ENCODE data around the gene CLDN7.

The CLDN7 gene

DNA sequence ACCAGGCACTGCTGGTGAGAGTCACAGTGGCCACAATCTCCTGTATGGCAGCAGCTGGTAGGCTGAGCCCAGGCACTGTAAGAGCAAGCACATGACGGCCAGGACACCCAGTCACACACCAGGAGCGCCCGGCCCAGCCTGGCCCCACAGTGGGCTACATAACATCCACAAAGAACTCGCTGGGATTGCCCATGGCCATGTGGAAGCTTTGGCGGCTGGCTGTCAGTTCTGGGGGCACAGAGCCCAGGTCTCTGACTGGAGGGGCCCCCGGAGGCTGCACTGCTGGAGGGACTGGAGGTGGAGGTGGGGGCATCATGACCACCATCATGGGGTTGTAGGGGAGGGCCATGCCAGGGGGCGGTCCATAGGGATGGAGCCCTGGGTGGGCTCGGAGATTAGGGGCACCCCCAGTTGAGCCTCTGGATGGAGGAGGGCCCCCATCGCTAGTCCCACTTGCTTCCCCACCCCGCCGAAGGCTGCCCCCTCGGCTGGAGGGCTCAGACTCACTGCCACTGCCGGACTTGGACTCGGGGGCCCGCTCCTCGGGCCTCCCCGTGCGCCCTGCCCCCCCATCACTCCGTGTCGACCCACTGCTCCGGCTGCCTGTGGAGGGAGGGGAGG, 36.5 kb downstream of the CLDN7 start:
- H3K18ac ChIP-seq (ENCODE audit: low read length): no peak overlapping the region
- no peaks in the 10 kb centered on the region for H3K9me3 ChIP-seq (replicated peaks in 1 of 2; ENCODE audit: control insufficient read depth in 2 of 2, insufficient read depth in 1 of 2, low read depth in 1 of 2, low read length in 2 of 2)
- no CpG with 5 or more reads among the region's 21 CpGs for WGBS, 2 donors (ENCODE audit: extremely low coverage in 2 of 2, insufficient read length in 2 of 2, insufficient replicate concordance in 1 of 2)
- no peak overlapping the region for H3K4me3 ChIP-seq (ENCODE audit: low read length in 2 of 2)
- H4K91ac ChIP-seq (ENCODE audit: low read depth, low read length, poor library complexity): no peak overlapping the region
- no peak overlapping the region for H2BK5ac ChIP-seq (ENCODE audit: low read length)
- H3K23ac ChIP-seq (ENCODE audit: low read depth, low read length, poor library complexity): no peak overlapping the region
- H2AFZ ChIP-seq (ENCODE audit: low read length): no peak overlapping the region
- H3K36me3 ChIP-seq (replicated peaks in 1 of 2; ENCODE audit: control insufficient read depth in 2 of 2, insufficient read depth in 2 of 2, low read length in 2 of 2): peaks cover 82 to 100% of the 10 kb centered on the region in 2 donors
- H3K4ac ChIP-seq (ENCODE audit: low read length): no peak overlapping the region
- no peak for DNase-seq (ENCODE audit: low spot score)
- no peak overlapping the region for H2BK120ac ChIP-seq (ENCODE audit: low read depth, low read length)
- no peak overlapping the region for H3K4me2 ChIP-seq (ENCODE audit: insufficient read depth, low read length, poor library complexity, severe bottlenecking)
- no peak overlapping the region for H2BK12ac ChIP-seq (ENCODE audit: low read length)
- no peak overlapping the region for H3K27ac ChIP-seq (replicated peaks; ENCODE audit: low read length)
- no peak overlapping the region for H4K8ac ChIP-seq (ENCODE audit: low read depth, low read length)
- no peak overlapping the region for H2BK15ac ChIP-seq (ENCODE audit: low read length)
- H3K27me3 ChIP-seq (ENCODE audit: control insufficient read depth in 3 of 3, insufficient read depth in 3 of 3, low read depth in 1 of 3, low read length in 3 of 3): no peaks in the 10 kb centered on the region
- no peak overlapping the region for H3K14ac ChIP-seq (ENCODE audit: low read length)
- H3K4me1 ChIP-seq (ENCODE audit: control insufficient read depth in 2 of 2, insufficient read depth in 1 of 2, low read depth in 1 of 2, low read length in 2 of 2): peaks cover 0 to under 1% of the 10 kb centered on the region in 2 donors
- no peak overlapping the region for H3K9ac ChIP-seq (ENCODE audit: low read depth, low read length, poor library complexity)
- no peak overlapping the region for H2AK5ac ChIP-seq (ENCODE audit: low read depth, low read length)
- peaks cover 13% of the 10 kb centered on the region for H3K79me1 ChIP-seq (ENCODE audit: low read depth, low read length)

- Histone ChIP-seq H3K4me2 (ENCODE audit: insufficient read depth, low read length, poor library complexity, severe bottlenecking) (no peak overlapping the region), H3K36me3 (replicated peaks in 1 of 2; ENCODE audit: control insufficient read depth in 2 of 2, insufficient read depth in 2 of 2, low read length in 2 of 2) (peaks cover 72 to 92% of the 10 kb centered on the region in 2 donors), H3K9me3 (replicated peaks in 1 of 2; ENCODE audit: control insufficient read depth in 2 of 2, insufficient read depth in 1 of 2, low read depth in 1 of 2, low read length in 2 of 2) (no peaks in the 10 kb centered on the region), H3K79me1 (ENCODE audit: low read depth, low read length) (peaks cover 7% of the 10 kb centered on the region), H2AK5ac (ENCODE audit: low read depth, low read length) (no peak overlapping the region), H3K18ac (ENCODE audit: low read length) (no peak overlapping the region), H2BK5ac (ENCODE audit: low read length) (peak overlapping the region; percentile 20), H3K4me3 (ENCODE audit: low read length in 2 of 2) (no peak overlapping the region), H2BK12ac (ENCODE audit: low read length) (no peak overlapping the region), H4K91ac (ENCODE audit: low read depth, low read length, poor library complexity) (no peak overlapping the region), H4K8ac (ENCODE audit: low read depth, low read length) (peak overlapping the region; percentile 49), H3K4me1 (ENCODE audit: control insufficient read depth in 2 of 2, insufficient read depth in 1 of 2, low read depth in 1 of 2, low read length in 2 of 2) (peaks cover 5 to 6% of the 10 kb centered on the region in 2 donors), H3K27me3 (ENCODE audit: control insufficient read depth in 3 of 3, insufficient read depth in 3 of 3, low read depth in 1 of 3, low read length in 3 of 3) (no peaks in the 10 kb centered on the region), H2BK15ac (ENCODE audit: low read length) (no peak overlapping the region), H3K23ac (ENCODE audit: low read depth, low read length, poor library complexity) (peak overlapping the region; percentile 17), H2BK120ac (ENCODE audit: low read depth, low read length) (no peak overlapping the region), H3K14ac (ENCODE audit: low read length) (no peak overlapping the region), H3K4ac (ENCODE audit: low read length) (no peak overlapping the region), H3K27ac (replicated peaks; ENCODE audit: low read length) (no peak overlapping the region), H2AFZ (ENCODE audit: low read length) (no peak overlapping the region), H3K9ac (ENCODE audit: low read depth, low read length, poor library complexity) (no peak overlapping the region)
- no CpG with 5 or more reads among the region's 15 CpGs for WGBS, 2 donors (ENCODE audit: extremely low coverage in 2 of 2, insufficient read length in 2 of 2, insufficient replicate concordance in 1 of 2)
- DNase-seq (ENCODE audit: low spot score): no peak
These were observed 37.6 kb downstream of the CLDN7 start for GRCh38 chr17:7224661-7225111.

- H3K27ac ChIP-seq (replicated peaks; ENCODE audit: low read length): no peak overlapping the region
- no peak overlapping the region for H3K4me3 ChIP-seq (ENCODE audit: low read length in 2 of 2)
- H3K4ac ChIP-seq (ENCODE audit: low read length): no peak overlapping the region
- H3K18ac ChIP-seq (ENCODE audit: low read length): no peak overlapping the region
- H2BK5ac ChIP-seq (ENCODE audit: low read length): no peak overlapping the region
- H2AK5ac ChIP-seq (ENCODE audit: low read depth, low read length): no peak overlapping the region
- H3K36me3 ChIP-seq (replicated peaks in 1 of 2; ENCODE audit: control insufficient read depth in 2 of 2, insufficient read depth in 2 of 2, low read length in 2 of 2): peaks cover 66 to 87% of the 10 kb centered on the region in 2 donors
- H3K9me3 ChIP-seq (replicated peaks in 1 of 2; ENCODE audit: control insufficient read depth in 2 of 2, insufficient read depth in 1 of 2, low read depth in 1 of 2, low read length in 2 of 2): no peaks in the 10 kb centered on the region
- H4K91ac ChIP-seq (ENCODE audit: low read depth, low read length, poor library complexity): no peak overlapping the region
- H3K9ac ChIP-seq (ENCODE audit: low read depth, low read length, poor library complexity): no peak overlapping the region
- no peak overlapping the region for H2BK120ac ChIP-seq (ENCODE audit: low read depth, low read length)
- H2BK15ac ChIP-seq (ENCODE audit: low read length): no peak overlapping the region
- no CpG with 5 or more reads among the region's 10 CpGs for WGBS, 2 donors (ENCODE audit: extremely low coverage in 2 of 2, insufficient read length in 2 of 2, insufficient replicate concordance in 1 of 2)
- H3K27me3 ChIP-seq (ENCODE audit: control insufficient read depth in 3 of 3, insufficient read depth in 3 of 3, low read depth in 1 of 3, low read length in 3 of 3): no peaks in the 10 kb centered on the region
- no peak overlapping the region for H4K8ac ChIP-seq (ENCODE audit: low read depth, low read length)
- H2AFZ ChIP-seq (ENCODE audit: low read length): no peak overlapping the region
- no peak overlapping the region for H2BK12ac ChIP-seq (ENCODE audit: low read length)
- DNase-seq (ENCODE audit: low spot score): no peak
- no peak overlapping the region for H3K14ac ChIP-seq (ENCODE audit: low read length)
- no peak overlapping the region for H3K4me2 ChIP-seq (ENCODE audit: insufficient read depth, low read length, poor library complexity, severe bottlenecking)
- no peak overlapping the region for H3K23ac ChIP-seq (ENCODE audit: low read depth, low read length, poor library complexity)
- H3K4me1 ChIP-seq (ENCODE audit: control insufficient read depth in 2 of 2, insufficient read depth in 1 of 2, low read depth in 1 of 2, low read length in 2 of 2): peaks cover 9 to 10% of the 10 kb centered on the region in 2 donors
- peaks cover 1% of the 10 kb centered on the region for H3K79me1 ChIP-seq (ENCODE audit: low read depth, low read length)
These were observed 38.2 kb downstream of the CLDN7 start for GRCh38 chr17:7224110-7224509.

DNA sequence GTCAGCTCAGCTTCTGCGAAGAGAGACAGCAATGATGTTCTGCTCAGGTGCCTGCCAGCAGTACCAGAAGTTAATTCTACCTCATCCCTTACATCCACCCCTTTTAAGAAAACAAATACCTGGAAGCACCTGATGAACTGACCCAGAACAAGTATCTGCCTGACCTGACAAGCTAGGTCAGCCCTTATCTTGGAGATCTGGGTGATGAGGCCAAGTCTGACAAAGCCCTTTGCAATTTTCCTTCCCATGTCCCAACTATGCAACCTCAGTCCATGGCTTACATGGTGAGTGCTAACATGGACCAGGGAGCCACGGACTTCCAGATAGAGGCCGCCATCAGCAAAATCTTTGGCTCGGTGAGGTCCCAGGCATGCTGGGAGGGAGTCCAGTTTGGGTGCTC, 38.9 kb downstream of the CLDN7 start:
- H2BK15ac ChIP-seq (ENCODE audit: low read length): no peak overlapping the region
- no peak overlapping the region for H2BK12ac ChIP-seq (ENCODE audit: low read length)
- H3K9me3 ChIP-seq (replicated peaks in 1 of 2; ENCODE audit: control insufficient read depth in 2 of 2, insufficient read depth in 1 of 2, low read depth in 1 of 2, low read length in 2 of 2): no peaks in the 10 kb centered on the region
- H2AFZ ChIP-seq (ENCODE audit: low read length): no peak overlapping the region
- H3K4me2 ChIP-seq (ENCODE audit: insufficient read depth, low read length, poor library complexity, severe bottlenecking): no peak overlapping the region
- no peak overlapping the region for H2BK5ac ChIP-seq (ENCODE audit: low read length)
- H4K8ac ChIP-seq (ENCODE audit: low read depth, low read length): no peak overlapping the region
- no peak overlapping the region for H3K14ac ChIP-seq (ENCODE audit: low read length)
- H2BK120ac ChIP-seq (ENCODE audit: low read depth, low read length): no peak overlapping the region
- no peak overlapping the region for H2AK5ac ChIP-seq (ENCODE audit: low read depth, low read length)
- H3K23ac ChIP-seq (ENCODE audit: low read depth, low read length, poor library complexity): no peak overlapping the region
- H4K91ac ChIP-seq (ENCODE audit: low read depth, low read length, poor library complexity): no peak overlapping the region
- H3K27ac ChIP-seq (replicated peaks; ENCODE audit: low read length): no peak overlapping the region
- no peaks in the 10 kb centered on the region for H3K27me3 ChIP-seq (ENCODE audit: control insufficient read depth in 3 of 3, insufficient read depth in 3 of 3, low read depth in 1 of 3, low read length in 3 of 3)
- peaks cover 60 to 79% of the 10 kb centered on the region in 2 donors for H3K36me3 ChIP-seq (replicated peaks in 1 of 2; ENCODE audit: control insufficient read depth in 2 of 2, insufficient read depth in 2 of 2, low read length in 2 of 2)
- H3K4me3 ChIP-seq (ENCODE audit: low read length in 2 of 2): no peak overlapping the region
- DNase-seq (ENCODE audit: low spot score): no peak
- H3K79me1 ChIP-seq (ENCODE audit: low read depth, low read length): no peaks in the 10 kb centered on the region
- H3K4ac ChIP-seq (ENCODE audit: low read length): no peak overlapping the region
- no peak overlapping the region for H3K9ac ChIP-seq (ENCODE audit: low read depth, low read length, poor library complexity)
- no CpG with 5 or more reads among the region's 4 CpGs for WGBS, 2 donors (ENCODE audit: extremely low coverage in 2 of 2, insufficient read length in 2 of 2, insufficient replicate concordance in 1 of 2)
- peaks cover 9 to 15% of the 10 kb centered on the region in 2 donors for H3K4me1 ChIP-seq (ENCODE audit: control insufficient read depth in 2 of 2, insufficient read depth in 1 of 2, low read depth in 1 of 2, low read length in 2 of 2)
- no peak overlapping the region for H3K18ac ChIP-seq (ENCODE audit: low read length)
